IPS-18c (cell line): ENCODE results near the gene CYP2A7.
"Not testable (repeated sequence)": the region's sequence is repeated elsewhere in the genome, so short reads cannot be mapped to it uniquely, and the experiment has no call there.

Source experiments
- H3K4me3 ChIP-seq: 2 replicates; pipeline ENCODE4 v1.7.0; 2013; ENCODE audit warnings: low read depth, mild to moderate bottlenecking, low read length, moderate library complexity; ENCODE audit not compliant: insufficient read depth
- H3K9me3 ChIP-seq: one replicate; pipeline ENCODE4 v1.6.1; 2013; ENCODE audit warnings: mild to moderate bottlenecking, low read length, moderate library complexity; ENCODE audit not compliant: control insufficient read depth, insufficient read depth

The CYP2A7 gene, protein sequence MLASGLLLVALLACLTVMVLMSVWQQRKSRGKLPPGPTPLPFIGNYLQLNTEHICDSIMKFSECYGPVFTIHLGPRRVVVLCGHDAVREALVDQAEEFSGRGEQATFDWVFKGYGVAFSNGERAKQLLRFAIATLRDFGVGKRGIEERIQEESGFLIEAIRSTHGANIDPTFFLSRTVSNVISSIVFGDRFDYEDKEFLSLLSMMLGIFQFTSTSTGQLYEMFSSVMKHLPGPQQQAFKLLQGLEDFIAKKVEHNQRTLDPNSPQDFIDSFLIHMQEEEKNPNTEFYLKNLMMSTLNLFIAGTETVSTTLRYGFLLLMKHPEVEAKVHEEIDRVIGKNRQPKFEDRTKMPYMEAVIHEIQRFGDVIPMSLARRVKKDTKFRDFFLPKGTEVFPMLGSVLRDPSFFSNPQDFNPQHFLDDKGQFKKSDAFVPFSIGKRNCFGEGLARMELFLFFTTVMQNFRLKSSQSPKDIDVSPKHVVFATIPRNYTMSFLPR

DNA sequence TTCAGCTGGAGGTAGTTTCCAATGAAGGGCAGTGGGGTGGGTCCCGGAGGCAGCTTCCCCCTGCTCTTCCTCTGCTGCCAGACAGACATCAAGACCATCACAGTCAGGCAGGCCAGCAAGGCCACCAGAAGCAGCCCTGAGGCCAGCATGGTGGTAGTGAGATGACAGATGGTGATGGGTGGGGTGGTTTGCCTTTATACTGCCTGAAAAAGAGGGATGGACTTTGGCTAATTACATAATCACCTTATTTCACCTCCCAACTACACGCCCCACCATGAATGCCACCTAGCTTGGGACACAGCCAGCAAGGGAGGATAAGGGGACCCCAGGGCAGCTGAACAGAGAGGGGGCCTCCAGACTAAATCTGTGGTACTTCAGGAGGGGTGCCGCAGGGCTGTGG, at the start of gene CYP2A7:
CYP2A7 (minus strand) TSS at position 170 of the 400 bp plus-strand sequence; CDS start at position 149, 21 bp downstream.
- H3K4me3 ChIP-seq, H3K9me3 ChIP-seq: not testable (repeated sequence)

DNA sequence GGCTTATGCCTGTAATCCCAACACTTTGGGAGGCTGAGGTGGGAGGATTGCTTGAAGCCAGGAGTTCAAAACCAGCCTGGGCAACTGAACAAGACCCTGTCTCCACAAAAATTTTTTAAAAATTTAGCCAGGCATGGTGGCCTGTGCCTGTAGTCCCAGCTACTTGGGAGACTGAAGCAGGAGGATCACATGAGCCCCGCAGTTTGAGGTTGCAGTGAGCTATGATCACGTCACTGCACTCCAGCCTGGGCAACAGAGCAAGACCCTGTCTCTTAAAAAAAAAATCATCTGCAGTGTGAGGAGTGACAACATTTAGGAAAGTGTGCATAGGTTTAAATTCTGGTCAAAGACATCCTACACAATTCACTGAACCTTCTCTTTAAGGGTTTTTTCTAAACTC, 48.8 kb upstream of the CYP2A7 start:
- H3K4me3 ChIP-seq, H3K9me3 ChIP-seq: not testable (repeated sequence)

DNA sequence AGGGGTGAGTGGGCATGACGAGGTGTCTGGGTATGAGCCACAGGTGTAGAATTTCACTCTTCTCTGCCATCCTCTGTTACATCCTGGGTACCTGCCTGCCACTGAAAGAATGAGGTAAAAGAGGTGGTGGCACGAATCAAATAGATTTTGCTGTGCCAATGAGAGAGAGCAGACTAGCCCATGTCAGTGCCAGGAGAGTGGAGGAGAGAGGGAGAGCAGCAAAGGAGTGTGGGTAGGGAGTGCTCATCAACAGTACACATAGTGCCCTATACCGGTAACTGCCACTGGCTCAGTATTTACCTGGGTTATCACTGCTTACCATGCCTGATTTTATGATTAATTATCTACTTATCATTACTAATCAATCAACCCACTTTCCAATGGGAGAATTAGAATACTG, 47.9 kb upstream of the CYP2A7 start:
- not testable (repeated sequence) for H3K9me3 ChIP-seq, H3K4me3 ChIP-seq

DNA sequence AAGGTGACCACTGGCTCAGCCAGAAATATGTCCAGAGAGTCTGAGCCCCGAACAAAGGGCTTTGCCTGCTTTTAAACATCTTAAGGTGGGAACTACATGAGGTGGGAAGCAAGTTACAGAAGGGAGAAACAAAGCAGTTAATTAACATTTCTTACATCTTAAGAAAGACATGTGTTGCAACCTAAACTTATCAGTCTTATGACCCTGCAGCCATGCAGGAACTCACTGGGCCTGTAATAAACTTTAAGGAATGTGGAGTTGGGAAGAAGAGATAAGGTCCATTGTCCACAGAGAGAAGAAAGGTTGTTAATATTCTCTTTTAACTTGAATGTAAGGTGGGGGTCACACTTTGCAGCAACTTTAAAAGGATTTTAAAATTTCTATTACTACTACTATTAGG, 46.8 kb upstream of the CYP2A7 start:
- no peak overlapping the region for H3K4me3 ChIP-seq
- no peaks in the 10 kb centered on the region for H3K9me3 ChIP-seq

DNA sequence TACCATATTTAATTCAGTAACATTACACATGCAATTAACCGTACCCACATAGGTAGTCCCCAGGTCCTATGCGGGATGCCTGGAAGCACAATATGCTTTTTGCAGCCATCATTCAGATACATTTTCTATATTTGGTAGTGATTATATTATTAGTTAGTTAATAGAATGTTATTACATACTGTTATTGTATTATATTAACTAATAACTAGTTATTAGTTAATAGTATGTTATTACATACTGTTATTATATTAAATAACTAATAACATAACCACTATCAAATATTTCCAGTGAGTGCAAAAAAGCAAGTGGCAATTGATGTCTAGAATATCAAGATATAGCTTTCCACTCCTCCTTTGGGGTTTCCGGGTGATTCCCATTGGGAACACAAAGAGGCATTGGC, 45.5 kb upstream of the CYP2A7 start:
- Histone ChIP-seq H3K9me3 (no peaks in the 10 kb centered on the region), H3K4me3 (no peak overlapping the region)

DNA sequence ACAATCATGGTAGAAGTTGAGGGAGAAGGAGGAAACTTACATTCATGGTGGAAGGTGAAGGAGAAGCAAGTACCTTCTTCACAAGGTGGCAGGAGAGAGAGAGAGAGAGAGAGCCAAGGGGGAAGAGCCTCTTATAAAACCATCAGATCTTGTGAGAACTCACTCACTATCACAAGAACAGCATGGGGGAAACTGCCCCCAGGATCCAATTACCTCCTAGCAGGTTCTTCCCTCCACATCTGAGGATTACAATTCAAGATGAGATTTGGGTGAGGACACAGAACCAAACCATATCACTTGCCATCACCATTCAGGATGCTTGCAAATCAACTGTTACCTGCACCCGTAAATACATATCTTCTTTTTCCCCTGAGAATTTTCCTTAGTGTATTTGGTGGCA, 44.2 kb upstream of the CYP2A7 start:
- not testable (repeated sequence) for H3K9me3 ChIP-seq

DNA sequence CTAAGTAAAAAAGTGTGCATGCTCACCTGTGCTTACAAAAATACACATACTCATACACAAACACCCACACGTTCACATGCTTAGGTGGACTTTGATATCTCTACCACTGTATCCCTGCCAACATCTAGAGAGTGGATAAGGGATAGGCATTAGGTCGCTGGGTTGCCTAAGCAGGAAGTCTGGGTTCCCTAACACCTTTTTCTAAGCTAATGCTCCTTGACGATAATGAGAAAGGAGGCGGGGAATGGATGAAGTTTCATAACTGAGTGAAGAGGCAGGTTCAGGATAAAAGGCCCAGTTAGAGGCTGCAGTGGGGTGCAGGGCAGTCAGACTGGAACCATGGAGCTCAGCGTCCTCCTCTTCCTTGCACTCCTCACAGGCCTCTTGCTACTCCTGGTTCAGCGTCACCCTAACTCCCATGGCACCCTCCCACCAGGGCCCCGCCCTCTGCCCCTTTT, 41.9 kb upstream of the CYP2A7 start:
- no peaks in the 10 kb centered on the region for H3K9me3 ChIP-seq
- no peak overlapping the region for H3K4me3 ChIP-seq

More for the DNA sequence above, 44.2 kb upstream of the CYP2A7 start:
- not testable (repeated sequence) for H3K4me3 ChIP-seq

DNA sequence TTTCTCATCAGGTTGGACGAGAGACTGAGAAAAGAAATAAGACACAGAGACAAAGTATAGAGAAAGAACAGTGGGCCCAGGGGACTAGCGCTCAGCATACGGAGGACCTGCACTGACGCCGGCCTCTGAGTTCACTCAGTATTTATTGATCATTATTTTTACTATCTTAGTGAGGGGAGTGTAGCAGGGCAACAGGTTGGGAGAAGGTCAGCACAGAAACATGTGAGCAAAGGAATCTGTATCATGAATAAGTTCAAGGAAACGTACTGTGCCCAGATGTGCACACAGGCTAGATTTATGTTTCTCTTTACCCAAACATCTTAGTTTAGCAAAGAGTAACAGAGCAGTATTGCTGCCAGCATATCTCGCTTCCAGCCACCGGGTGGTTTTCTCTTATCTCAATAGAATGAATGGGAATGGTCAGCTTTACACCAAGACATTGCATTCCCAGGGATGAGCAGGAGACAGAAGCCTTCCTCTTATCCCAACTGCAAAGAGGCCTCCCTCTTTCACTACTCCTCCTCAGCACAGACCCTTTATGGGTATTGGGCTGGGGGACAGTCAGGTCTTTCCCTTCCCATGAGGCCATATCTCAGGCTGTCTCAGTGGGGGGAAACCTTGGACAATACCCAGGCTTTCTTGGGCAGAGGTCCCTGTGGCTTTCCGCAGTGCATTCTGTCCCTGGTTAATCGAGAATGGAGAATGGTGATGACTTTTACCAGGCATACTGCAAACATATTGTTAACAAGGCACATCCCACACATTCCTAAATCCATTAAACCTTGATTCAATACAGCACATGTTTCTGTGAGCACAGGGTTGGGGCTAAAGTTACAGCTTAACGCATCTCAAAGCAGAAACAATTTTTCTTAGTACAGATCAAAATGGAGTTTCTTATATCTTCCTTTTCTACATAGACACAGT, 40.5 kb upstream of the CYP2A7 start:
- H3K9me3 ChIP-seq, H3K4me3 ChIP-seq: not testable (repeated sequence)

DNA sequence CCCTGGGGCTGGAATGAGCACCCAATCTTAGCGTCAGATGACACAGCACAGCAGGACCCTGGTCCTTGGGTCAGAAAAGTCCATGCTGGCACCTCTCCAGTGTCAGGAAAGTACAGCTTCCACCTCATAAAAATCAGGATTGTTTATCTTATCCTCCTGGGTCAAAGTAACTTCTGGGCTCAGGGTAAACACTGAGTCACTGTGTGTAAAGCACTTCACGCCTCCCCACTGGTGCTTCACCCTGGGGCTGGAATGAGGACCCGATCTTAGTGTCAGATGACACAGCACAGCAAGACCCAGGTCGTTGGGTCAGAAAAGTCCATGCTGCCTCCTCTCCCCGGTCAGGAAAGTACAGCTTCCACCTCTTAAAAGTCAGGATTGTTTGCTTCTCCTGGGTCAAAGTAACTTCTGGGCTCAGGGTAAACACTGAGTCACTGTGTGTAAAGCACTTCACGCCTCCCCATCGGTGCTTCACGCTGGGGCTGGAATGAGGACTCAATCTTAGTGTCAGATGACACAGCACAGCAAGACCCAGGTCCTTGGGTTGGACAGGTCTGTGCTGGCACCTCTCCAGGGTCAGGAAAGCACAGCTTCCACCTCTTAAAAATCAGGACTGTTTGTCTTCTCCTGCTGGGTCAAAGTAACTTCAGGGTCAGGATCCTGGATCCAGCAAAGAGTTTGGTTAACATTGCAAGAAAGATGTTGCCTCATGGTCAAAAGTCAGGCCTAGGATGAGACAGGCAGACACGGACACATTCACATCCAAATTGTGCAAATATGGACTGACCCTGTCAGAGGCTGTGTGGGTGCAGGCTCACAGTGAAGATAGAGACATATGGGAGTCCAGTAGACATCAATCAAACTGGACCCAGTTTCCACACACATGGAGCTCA, 39.2 kb upstream of the CYP2A7 start:
- Histone ChIP-seq H3K4me3 (no peak overlapping the region), H3K9me3 (no peaks in the 10 kb centered on the region)

DNA sequence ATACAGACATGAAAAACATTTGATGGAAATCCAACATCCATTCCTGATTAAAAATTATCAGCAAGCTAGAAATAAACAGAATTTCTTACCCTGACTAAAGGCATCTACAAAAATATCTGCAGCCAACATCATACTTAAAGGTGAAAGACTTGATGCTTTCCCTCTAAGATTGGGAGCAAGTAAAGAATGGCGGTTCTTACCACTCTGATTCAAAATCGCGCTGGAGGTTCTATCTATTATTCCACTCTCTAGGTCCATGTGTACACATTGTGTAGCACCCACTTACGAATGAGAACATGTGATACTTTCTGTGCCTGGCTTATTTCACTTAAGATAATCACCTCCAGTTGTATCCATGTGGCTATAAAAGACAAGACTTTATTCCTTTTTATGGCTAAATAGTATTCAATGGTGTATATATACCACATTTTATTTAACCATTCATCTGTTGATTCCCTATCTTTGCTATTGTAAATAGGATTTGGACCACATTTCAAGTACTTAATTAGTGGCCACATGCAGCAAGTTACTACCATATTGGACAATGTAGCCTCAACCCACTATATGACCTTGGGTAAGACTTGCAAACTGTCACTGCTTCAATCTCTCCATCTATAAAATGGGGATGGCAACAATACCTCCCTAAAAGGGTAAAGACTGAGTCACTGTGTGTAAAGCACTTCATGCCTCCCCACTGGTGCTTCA, 38.4 kb upstream of the CYP2A7 start:
- H3K4me3 ChIP-seq, result no peak overlapping the region
- H3K9me3 ChIP-seq, result no peaks in the 10 kb centered on the region

DNA sequence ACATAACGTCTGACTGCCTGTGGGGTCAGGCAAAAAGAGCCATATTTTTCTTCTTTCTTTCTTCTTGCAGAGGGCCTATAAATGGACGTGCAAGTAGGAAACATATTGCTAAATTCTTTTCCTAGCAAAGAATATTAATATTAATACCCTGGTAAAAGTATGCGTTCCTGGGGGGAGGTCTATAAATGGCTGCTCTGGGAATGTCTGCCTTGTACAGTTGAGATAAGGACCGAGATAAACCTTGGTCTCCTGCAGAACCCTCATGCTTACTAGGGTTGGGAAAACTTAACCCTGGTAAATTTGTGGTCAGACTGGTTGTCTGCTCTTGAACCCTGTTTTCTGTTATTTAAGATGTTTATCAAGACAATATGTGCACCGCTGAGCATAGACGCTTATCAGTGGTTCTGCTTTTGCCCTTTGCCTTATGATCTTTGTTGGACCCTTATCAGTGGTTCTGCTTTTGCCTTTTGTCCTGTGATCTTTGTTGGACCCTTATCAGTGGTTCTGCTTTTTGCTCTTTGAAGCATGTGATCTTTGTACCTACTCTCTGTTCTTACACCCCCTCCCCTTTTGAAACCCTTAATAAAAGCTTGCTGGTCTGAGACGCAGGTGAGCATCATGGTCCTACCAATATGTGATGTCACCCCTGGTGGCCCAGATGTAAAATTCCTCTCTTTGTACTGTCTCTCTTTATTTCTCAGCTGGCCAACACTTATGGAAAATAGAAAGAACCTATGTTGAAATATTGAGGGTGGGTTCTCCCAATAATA, 37.7 kb upstream of the CYP2A7 start:
- H3K9me3 ChIP-seq, H3K4me3 ChIP-seq: not testable (repeated sequence)

DNA sequence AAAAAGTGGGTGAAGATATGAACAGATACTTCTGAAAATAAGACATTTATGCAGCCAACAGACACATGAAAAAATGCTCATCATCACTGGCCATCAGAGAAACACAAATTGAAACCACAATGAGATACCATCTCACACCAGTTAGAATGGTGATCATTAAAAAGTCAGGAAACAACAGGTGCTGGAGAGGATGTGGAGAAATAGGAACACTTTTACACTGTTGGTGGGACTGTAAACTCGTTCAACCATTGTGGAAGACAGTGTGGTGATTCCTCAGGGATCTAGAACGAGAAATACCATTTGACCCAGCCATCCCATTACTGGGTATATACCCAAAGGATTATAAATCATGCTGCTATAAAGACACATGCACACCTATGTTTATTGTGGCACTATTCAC, 36.3 kb upstream of the CYP2A7 start:
- H3K4me3 ChIP-seq, H3K9me3 ChIP-seq: not testable (repeated sequence)

DNA sequence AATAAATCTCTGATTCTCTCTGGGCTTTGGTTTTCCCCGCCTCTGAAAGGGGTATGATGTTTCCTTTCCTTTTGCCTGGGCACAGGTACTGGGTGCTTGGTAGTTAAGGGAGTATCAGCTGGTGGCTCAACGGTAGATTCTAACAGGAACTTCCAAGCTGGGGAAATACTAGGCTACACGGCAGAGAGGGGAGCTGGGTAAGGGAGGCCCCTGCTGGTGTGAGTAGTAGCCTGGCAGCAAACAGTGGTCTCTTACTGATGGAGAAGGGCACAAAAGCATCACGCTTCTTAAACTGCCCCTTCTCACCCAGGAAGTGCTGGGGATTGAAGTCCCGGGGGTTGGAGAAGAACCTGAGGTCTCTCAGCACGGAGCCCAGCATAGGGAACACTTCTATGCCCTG, 26.9 kb upstream of the CYP2A7 start:
- H3K4me3 ChIP-seq, result no peak overlapping the region
- peaks cover 8% of the 10 kb centered on the region for H3K9me3 ChIP-seq

DNA sequence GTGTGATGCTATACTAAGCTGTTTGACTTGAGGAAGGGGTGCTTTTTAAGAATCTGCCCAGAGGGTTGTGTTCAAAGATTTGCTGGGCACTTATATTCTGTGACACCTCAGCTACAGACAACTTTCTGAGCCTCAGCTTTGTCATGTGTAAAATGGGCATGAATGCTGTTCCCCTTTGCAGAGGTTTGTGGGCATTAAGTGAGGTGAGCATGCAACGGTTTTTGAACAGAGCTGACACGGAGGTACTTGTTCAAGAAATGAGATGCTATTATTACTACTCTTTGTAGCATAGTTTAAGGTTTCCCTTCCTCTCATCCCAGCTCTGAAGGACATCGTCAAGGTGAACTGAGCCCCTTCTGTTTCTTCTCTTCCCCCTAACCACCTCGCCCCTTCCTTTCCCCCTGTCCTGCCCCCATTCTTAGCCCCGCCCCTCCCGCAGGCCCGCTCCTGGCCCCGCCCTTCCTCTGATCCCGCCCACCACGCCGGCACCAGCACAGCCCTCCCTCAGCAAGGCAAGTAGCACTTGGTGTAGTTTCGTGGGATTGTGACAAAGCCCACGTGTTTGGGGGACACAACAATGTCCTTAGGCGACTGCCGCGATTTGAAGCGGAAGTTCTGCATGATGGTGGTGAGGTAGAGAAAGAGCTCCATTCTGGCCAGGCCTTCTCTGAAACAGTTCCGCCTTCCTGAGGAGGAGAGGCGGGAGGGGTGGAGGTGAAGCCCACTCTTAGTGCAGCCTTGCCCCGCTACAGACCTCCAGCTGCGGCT, 26.1 kb upstream of the CYP2A7 start:
- no peak overlapping the region; the same call in 1 of the 2 replicates for H3K4me3 ChIP-seq
- peaks cover 6% of the 10 kb centered on the region for H3K9me3 ChIP-seq

DNA sequence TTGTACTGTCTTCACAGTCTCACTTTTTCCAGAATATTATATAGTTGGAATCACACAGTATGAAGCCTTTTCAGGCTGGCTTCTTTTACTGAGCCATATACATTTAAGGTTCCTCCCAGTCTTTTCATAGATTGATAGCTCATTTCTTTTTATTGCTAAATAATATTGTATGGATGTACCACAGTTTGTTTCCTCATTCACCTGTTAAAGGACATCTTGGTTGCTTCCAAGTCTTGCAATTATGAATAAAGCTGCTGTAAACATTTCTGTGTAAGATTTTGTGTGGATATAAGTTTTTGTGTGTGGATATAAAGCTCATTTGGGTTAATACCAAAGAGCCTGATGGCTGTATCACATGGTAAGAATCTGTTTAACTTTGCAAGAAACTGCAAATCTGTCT, 24.5 kb upstream of the CYP2A7 start:
- H3K9me3 ChIP-seq, result no peaks in the 10 kb centered on the region
- H3K4me3 ChIP-seq, result no peak overlapping the region
